Fibroblast of peridontal ligament (primary cell): ENCODE data around the gene BIN1.

Experiments used
- DNase-seq: peaks from one replicate; pipeline ENCODE4 v3.0.0-alpha.2; 2010; ENCODE audit errors: extremely low read depth

The BIN1 gene

DNA sequence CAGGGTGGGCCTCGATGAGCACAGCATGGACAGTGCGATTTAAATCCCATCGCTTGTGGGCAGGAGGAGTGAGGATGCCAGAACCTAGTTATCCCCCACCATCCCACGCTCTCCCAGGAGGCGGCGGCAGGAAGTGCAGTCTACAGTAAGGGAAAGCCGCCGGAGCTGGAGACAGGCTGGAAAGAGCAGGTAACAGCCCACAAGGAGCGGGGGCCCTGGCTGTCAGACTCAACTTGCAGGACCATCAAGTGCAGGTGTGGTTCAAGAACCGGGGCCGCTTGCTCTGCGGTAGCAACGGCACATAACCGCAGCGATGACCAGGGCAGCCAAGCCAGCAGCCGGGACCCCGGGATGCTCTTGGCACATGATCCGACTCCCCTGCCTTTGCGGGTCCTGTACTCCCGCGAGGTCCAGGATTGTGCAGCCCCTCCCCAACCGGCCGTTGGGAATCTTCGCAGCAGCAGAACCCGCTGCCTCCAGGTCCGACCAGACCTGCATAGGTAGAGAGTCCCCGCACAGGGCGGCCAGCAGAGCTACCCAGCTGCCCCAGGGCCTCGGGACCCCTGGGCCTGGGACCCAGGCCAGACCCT lies 82.1 kb downstream of the BIN1 start:
- DNase-seq: peak; percentile 16

GRCh38 chr2:127023504-127023903 lies 83.5 kb downstream of the BIN1 start:
- DNase-seq: no peak

DNA sequence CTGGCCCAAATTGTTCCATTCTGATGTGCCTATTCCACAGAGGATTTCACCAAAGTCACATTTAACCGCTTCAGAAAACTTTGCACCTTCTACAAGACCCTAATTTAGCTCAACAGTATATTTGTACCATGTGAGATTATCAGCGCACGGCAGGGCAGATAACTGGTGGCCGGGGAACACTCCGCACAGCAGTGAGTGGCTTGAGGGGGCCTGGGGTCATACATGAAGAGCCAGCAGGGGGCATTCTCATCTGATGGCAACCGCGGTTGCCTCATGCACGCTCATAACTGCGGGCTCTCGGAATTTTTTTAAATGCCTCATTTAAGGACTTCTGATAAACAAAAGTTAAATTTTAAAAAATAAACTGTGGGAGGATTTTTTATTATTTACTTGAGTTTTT lies 84.1 kb downstream of the BIN1 start:
- no peak for DNase-seq

GRCh38 chr2:127020536-127020935 lies 86.4 kb downstream of the BIN1 start:
- no peak for DNase-seq

GRCh38 chr2:127017548-127017947 lies 89.4 kb downstream of the BIN1 start:
- no peak for DNase-seq

DNA sequence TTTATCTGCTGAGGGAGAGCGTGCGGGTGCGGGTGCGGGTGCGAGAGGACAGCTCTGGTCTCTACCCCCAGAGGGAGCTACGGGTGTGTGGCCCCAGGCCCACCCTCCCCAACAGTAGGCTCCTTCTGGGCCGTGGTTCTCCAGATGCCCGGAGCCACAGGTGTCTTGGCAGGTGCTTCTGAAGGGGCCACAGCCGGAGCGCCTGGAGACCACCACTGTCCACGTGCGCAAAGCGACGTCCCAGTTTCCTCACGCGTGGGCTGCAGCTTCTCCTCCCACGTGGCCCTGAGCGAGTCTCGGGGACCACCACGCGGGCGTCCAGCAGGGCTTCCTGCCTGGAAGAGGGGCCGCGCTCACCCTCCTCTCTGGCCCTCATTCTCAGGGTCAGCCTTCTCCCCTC lies 90.6 kb downstream of the BIN1 start:
- DNase-seq: no peak

GRCh38 chr2:127015106-127015910 lies 91.6 kb downstream of the BIN1 start:
- DNase-seq: no peak

GRCh38 chr2:127014630-127015029 lies 92.3 kb downstream of the BIN1 start:
- DNase-seq: peak; percentile 97

GRCh38 chr2:127014224-127014623 lies 92.7 kb downstream of the BIN1 start:
- DNase-seq: no peak

DNA sequence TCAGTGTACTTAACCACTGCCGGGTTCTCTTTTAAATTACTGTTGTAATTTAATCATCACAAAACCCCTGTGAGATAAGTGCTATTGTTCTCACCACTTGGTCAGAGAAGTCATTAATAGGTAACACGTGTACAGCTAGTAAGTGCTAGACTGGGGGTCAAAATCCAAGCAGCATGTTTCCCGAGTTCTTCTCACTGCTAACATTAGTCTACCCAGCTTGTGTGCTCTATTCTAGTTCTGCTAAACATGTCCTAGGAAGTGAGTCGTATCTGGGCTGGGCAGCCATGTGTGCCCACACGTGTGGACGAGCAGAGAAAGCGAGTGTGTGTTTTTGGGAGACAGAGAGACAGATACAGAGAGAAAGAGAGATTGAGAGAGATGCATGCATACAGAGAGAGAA lies 94.1 kb downstream of the BIN1 start:
- peak; percentile 30 for DNase-seq

DNA sequence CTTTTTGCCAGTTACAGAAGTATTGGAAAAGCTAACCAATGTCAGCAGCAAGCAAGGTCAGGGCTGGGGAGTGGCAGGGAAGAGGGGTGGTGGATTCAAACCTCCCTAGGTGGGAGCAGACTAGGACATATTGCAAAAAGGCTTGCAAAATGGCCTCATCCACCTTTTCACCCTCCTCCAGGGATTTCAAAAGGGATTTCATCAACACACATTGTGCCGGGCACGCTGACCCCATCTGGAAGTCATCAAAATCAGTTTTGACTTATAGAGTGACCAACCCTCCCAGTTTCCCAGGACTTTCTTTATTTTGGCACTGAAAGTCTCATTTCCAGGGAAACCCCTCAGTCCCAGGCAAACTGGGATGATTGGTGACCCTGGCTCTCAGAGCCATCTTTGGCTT lies 94.7 kb downstream of the BIN1 start:
- peak; percentile 76 for DNase-seq

GRCh38 chr2:127011796-127012195 lies 95.2 kb downstream of the BIN1 start:
- no peak for DNase-seq

GRCh38 chr2:127011231-127011661 lies 95.7 kb downstream of the BIN1 start:
- DNase-seq: no peak

GRCh38 chr2:127008265-127009015 lies 98.5 kb downstream of the BIN1 start:
- DNase-seq: no peak

DNA sequence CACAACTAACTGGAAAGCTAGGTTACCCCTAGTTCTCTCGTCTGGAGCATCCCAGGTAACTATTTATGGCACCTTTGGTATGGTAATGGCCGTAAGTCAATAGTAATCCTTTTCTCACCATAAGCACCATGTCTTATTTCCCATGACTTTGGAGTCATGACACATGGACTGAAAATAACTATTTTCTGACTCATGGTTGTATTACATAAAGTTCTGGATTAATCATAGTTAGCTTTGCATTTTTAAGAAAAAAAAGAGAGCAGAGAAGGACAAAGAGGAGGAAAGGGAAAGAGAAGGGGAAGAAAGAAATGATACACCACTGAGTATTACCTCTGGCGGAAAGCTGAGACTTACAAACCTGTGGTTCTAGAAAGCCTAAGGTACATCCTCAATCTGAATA lies 99.3 kb downstream of the BIN1 start:
- peak; percentile 89 for DNase-seq

DNA sequence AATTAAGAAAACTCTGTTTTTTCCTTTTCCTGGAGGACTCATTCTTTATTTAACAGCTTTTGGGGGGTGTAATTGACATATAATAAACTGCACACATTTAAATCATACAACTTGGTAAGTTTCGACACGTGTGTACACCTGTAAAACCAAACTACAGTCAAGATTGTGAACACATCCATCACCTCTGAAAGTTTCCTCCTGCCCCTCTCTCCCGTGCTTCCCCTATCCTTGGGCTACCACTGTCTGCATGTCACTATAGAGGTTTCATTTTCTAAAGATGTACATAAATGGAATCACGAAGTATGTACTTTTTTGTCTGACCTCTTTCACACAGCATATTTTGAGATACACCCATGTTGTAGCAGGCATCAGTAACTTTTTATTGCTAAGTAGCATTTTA lies 100.0 kb downstream of the BIN1 start:
- DNase-seq: no peak

- DNase-seq: no peak
Observed at GRCh38 chr2:127004893-127005600, 101.9 kb downstream of the BIN1 start.

DNA sequence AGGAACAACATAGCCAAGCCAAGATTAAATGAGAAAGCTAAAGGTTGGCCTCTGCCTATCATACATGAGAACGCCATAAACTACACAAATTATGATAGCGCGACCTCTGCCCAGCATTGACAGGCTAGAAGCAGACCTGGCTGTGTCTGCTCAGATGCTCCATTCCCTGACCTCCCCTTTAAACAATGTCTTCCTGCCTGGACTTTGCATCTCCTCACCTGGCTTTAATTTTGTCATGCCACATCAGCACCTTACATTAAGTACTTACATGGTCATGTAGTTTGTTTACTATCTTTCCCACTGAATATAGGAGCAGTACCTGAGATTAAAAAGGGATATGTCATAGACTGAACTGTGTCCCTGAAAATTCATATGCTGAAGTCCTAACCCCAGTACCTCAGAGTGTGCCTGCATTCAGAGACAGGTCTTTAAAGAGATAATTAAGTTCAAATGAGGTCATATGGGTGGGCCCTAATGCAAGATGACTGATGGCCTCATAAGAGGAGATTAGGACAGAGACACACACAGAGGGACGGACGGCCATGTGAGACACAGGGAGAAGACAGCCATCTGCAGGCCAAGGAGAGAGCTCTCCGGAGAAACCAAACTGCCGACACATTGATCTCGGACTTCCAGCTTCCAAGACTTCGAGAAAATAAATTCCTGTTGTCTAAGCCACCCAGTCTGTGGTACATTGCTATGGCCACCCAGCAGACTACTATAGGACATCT lies 103.7 kb downstream of the BIN1 start:
- no peak for DNase-seq

- no peak for DNase-seq
Observed at GRCh38 chr2:127001751-127002150, 105.2 kb downstream of the BIN1 start.

DNA sequence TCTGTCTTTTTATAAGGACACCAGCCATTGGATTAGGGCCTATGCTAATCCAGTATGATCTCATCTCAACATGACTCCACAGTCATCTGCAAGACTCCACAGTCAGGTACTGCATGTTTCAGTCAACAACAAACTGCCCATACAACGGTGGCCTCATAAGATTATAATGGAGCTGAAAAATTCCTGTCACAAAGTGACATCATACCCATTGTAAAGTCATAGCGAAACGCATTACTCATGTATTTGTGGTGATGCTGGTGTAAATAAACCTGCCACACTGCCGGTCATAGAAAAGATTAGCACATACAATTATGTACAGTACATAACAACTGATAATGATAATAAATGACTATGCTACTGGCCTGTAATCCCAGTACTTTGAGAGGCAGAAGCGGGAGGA lies 106.0 kb downstream of the BIN1 start:
- DNase-seq: no peak

- no peak for DNase-seq
Observed at GRCh38 chr2:127000194-127000593, 106.8 kb downstream of the BIN1 start.
